Stimulated activated CD8-positive, alpha-beta memory T cell treated with anti-CD3 and anti-CD28 coated beads, Interleukin-15, amount 100 ng/mL, for 24 hours (primary cell): ENCODE data around the gene MAD1L1.
"Not testable (repeated sequence)": the region's sequence is repeated elsewhere in the genome, so short reads cannot be mapped to it uniquely, and the experiment has no call there.

Source experiments
- DNase-seq: peaks from one replicate; pipeline ENCODE4 v3.0.0-alpha.2; 2020; ENCODE audit warnings: low read depth

The MAD1L1 gene

DNA sequence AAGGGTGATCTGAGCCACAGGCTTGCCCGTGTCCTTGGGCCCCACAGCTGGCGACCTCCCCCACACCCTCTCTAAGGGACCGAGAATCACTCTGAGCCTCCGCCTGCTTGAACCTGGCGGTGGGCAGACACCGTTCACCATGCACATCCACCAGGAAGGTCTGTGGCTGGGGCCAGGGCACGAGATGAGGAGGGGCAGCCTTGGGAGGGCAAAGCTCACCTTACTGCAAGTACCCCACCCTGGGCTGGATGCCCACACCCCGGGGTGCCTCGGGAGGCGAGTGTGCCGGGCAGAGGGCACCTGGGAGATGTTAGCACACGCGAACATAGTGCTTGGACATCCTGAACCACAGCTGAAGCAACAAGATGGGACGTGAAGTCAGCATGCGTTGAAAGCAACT, 350.8 kb downstream of the MAD1L1 start:
- DNase-seq, result no peak

DNA sequence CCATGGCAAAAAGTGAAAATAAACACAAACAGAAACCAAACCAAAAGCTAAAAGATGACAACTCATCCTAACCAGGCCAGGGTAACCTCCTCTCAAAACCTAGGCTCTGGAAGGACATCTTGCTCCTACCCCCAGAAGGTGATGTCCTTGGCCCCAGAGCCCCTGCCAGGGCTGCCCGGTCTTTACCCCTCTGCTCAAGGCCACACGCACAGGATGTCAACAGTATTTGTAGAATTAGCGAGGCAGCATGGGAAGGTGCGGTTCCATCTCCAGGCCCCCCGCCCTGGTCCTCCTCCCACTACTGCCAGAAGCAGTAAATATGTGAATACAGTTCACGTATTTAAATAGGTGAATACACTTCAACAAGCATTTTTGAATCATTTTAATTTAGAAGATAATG, 356.1 kb downstream of the MAD1L1 start:
- not testable (repeated sequence) for DNase-seq

DNA sequence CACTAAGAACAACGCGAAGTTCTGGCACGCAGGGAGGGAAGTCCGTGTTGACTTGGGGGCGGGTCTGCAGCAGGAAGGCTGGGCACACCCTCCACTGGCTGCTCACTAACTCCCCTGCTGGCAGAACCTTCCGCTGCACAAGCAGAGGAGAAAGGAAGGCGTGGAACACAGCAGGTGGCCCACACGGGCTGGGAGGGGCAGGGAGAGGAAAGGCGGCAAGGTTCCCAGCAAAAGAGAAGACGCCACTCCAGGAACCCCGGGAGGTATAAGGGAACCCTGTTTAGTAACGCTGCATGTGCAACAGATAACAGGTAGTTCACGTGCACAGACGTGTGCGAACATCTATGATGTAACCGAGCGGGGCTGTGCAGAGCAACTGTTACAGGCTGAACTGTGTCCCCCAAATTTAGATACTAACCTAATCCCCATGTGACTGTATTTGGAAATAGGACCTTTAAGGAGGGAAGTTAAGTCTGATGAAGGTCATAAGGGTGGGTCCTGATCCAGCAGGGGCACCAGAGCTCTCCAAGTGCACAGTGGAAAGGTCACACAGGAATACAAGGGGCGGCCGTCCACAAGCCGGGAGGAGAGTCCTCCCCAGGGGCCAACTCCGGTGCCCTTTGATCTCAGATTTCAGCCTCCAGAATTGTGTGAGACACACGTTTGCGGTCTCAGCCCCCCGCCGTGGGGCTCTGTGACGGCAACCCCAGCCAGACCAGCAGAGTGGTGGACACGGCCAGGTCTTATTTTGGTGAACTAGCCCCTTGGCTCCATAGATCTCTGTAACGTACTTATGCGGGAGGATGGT, 357.1 kb downstream of the MAD1L1 start:
- DNase-seq, result not testable (repeated sequence)

DNA sequence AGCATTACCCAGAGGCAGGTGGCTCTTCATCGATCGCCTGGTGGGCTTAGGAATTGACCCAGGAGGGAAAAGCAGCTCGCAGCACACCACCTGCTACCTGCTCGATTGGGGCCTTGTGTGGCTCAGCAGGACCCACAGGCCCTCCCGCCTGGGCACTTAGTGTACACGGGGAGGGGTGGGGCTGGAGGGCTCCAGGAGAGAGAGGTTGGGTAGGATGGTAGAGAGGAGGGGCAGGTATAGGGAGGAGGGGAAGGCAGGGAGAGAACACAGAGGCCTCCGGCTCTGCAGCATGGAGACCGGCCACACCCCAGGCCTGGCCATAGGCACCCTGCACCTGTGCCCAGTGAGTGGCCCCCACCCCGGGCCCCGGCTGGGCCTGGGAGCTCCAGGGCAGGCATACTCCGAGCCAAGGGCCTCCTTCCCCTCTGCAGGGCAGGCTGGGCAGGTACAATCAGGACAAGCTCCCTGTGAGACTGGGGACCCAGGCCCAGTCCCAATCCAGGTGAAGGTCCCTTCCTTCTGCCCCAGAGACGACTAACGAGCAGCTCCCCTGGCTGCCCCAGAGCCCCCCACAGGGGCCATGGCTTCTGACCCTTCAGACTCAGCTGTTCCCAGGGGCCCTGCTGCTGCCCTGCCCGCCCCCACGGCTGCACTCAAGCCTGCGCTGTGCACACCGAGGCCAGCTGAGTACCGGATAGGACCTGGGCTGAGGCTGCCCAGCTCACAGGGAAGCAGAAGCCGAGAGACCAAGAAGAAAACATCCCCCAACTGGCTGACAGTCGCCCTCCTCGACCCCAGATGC, 358.0 kb downstream of the MAD1L1 start:
- DNase-seq, result not testable (repeated sequence)

DNA sequence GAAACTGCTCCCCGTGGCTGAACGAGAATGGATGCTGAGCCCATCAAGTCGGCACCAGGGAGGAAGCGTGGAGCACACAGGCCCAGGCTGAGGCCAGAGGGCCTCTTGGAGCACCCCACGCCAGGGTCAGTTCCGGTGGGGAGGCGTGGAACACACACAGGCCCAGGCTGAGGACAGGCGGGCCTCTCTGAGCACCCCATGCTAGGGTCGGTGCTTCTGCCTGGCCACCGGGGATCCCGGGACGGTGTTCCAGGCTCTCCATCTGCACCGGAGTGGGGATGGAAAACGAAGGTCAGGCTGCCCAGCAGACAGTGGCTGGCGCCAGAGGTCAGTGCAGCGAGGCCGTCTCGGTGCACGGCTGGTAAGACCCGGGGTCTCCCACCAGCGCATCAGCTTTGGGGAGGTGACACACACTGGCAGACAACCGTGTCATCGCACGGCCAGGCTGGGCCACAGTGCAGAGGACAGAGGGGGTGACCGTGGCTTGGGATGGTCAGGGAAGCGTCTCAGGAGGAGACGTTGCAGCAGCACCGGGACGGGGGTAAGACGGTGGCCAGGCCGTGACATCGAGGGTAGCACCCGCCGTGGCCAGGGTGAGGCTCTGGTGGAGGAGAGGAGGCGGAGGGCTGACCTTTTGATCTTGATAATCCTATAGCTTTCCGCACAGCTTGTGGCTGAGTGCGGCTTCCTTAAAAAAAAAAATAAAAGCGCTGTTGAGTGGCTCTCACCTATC, 358.7 kb downstream of the MAD1L1 start:
- DNase-seq, result no peak

DNA sequence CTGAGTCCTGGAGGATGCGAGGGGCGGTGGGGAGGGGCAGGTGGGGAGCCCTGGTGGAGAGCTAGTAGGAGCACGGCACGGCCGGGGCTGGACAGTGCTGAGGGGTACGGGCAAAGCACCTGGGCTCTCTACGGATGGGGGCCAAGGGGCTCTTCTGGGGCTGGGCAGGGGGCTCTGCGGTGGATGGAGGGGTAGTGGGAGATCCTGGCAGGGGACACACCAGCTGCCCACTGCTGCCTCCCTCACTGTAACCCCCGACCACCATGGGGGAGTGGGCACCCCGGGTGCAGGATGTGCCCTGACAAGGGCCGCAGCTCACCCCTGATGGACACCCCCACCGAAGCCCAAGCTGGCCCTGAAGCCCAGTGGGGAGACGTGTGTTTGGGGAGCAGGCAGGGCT, 359.3 kb downstream of the MAD1L1 start:
- no peak for DNase-seq

DNA sequence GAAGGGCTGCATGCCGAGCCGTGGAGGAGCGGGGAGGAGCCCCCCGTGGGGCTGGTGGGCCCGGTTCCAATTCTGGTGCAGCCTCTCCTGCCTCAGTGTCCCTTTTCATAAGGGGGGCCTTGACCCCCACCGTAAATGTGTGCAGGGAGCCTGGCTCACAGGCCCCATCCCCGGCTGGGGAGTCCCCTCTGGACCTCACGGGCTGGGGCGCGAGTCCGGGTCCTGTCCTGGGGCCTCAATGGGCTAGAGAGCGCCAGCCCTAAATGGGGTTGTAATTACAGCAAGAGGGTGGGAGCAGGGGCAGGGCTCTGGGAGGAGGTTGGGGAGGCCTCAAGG, 359.7 kb downstream of the MAD1L1 start:
- DNase-seq, result no peak

DNA sequence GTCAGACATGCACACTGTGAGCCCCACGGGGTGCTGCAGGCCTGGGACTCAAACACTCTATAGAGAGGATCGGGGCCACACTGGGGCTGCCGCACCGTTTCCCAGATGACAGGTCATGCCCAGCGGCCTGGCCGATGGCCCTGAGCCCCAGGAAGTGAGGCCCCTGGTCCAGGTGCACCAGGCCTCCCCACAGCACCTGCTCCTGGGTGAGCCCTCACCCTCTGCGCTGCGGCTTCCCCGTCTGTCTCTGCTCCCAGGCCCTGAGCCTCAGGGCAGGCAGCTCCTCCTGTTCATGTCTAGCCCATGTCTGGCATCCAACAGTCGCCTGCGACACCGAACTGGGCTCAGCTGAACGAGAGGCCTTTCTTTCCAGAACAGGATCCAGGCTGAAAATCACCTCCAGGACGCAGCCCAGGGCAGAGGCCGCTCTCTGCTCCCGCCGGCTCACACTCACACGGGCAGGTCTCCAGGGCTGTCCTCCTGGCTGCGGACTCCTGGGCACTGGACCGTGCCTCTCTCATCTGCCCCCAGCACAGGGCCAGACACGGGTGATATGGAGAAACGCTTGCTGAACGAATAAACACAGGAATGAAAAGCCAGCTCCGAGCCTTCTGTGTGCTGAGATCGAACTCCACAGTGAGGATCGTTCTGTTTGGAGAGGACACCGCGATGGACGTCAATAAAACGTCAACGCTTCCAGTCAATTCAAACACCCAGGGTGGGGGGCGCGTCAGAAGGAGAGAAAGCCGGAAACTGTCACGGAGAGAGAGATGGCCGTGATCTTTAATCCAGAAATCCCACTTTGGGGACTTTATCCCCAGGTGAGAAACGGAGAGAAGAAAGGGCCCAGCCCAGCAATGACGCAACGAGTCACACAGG, 360.3 kb downstream of the MAD1L1 start:
- DNase-seq, result no peak

DNA sequence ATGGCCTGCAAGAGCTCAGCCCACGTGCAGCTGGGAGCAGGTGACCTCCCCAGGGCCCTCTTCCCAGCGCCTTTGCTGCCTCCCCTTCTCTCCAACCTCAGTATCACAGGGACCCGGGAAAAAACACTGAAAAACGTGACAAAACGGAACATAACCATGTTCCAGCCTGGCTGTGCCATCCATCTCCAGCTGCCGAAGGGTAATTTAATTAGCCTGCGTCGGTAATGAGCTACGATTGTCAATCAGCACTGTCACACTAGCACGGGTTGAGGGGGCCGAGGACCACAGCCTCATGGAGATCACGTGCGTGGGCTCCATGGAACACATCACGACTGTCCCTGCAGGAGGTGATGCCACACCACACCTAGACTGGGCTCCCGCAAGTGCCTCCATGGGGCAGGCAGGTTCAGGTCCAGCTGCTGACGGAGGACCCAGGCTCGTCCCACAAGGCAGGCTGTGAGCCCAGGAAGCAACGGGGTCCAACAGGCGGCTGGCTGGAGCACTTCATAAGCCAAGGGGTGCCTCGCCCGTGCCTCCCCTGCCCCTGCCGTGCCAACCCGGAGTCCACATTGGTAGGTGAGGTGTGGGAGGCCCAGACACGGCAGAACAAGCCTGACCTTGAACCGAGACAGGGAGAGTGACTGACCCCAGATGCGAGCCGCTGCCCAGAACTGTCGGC, 363.2 kb downstream of the MAD1L1 start:
- DNase-seq, result no peak

DNA sequence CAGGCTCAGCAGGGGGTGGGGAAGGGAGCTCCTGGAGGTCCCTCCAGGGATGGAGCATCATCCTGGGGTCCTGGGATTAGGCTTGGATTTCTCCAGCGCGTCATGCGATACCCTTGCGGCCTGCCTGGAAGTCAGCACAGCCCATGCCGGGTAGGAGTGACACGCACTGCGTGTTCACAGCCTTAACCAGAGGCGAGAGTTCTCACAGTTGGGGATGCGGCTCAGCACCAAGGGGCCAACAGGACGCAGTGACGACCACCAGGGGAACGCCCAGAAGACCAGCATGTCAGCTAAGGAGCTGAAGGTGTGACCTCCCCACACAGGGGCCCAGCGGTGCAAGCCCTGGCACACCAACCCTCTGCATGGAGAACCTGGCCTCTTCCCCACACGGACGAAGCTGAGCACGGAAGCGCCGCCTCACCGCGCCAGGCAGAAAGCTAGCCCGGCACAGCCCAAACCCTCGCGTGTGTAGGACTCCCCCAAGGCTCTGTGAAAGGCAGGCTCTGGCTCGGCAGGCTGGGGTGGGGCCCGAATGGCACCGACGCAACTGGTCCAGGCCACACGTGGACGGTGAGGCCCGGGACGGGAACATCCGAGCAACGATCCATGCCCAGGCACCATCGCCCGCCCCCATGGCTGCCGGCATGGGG, 364.1 kb downstream of the MAD1L1 start:
- DNase-seq, result no peak

DNA sequence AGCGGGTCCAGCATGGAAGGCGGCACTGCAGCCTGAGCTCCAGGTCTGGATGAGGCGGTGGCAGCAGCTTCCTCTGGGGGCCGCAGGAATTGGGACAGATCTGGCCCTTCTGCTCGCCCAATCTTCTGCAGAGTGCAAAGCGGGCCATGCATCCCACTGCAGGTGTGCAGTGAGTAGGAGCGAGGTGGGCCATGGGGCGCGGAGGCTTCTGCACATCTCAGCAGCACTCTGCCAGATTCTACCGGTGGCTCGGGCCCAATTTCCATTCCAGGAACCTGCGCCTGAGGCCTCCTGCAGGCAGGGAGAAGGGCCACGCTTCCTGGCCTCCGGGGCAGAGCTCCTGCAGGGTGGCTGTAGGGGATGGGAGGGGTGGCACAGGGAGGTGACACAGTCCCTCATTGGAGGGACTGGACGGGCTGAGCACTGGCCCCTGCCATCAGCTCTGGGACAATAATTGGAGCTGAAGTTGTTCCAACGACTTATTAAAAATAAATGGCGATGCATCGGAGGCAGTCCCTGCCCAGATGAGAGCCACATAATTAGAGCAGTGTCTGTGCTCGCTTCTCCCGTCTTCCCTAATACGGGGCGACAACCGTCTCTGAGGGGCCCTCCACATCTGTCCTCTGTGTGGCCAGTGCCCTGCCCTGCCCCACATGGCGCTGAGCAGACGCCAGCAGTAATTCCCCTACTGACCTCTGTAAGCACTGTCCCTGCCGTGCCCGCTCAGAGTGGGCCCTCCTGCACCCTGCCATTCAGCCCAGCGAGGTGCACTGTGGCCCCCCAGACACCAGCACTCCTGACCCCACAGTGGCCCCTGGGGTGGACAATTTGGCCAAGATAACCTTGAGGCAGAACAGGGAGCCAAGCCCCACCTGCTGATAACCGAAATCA, 365.1 kb downstream of the MAD1L1 start:
- no peak for DNase-seq

DNA sequence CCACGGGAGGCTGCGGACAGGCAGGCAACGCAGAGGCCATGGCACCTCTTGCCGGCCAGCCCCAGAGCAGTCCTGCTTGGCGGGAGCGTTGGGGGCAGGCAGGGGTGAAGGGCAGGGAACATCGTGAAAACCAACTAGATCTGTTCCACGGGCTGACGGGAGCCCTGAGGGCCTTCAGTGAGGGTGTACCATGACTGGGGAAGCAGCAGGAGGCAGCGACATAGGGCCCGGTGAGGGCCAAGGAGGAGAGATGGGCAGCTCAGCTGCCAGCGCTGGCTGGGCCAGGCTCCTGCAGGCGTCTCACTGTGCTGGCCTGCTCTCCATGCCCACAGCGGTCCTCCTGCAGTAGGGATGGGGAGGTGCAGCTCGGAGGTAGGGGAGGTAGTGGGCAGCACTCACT, 366.1 kb downstream of the MAD1L1 start:
- no peak for DNase-seq

DNA sequence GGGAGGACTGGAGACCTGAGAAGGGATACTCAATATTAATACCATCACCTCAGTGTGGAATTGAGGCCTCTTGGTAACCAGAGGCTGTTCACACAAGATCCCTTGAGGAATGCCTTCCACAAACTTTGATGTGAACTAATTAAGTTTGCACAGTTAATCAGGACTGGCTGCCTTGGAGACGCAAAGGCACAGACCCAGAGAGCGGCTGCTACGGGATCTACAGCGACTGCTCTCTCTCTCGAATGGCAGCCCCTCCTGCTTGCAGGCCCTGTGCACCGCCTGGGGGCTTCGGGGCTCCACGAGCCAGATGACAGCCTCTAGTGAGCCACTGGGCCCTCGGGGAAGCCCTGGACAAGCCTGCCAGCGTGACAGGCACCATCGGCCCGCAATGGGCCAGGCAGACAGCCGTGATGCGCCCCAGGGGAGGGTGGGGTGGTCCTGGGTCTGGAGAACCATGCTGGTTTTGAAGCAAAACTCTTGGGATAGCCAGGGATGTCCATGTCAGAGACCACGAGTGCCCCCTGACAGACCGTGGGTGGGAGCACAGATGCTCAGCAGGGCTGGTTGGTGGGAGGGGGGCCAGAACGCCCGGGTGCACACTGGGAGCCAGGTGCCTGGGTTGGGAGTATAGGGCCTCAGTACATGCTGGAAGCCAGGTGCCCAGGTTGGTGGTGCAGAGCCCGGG, 367.0 kb downstream of the MAD1L1 start:
- DNase-seq, result no peak

DNA sequence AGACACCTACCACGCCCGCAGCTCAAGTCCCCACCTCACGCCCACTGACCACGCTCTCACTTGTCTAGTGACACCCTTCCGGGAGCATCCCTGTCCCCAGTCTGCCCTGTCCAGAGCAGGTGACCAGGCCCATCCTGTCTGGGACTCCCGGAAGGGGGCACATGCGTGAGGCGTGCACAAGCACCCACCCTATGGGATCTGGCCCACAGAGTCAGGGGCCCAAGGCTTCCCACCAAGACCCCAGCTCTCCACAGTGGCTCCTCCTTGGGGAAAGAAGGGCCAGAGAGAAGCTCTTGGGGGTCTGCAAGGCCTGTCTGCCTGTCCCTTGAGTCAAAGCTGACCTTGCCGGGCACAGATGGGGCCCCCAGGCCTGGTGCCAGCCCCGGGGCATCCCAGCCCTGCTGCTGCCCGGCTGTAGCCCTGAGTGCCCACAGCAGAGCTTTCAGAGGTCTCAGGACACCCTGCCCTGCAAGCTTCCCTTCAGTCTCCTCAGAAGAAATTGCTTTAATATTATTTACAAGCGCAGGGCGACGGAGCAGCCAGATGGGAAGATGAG, 367.7 kb downstream of the MAD1L1 start:
- no peak for DNase-seq

DNA sequence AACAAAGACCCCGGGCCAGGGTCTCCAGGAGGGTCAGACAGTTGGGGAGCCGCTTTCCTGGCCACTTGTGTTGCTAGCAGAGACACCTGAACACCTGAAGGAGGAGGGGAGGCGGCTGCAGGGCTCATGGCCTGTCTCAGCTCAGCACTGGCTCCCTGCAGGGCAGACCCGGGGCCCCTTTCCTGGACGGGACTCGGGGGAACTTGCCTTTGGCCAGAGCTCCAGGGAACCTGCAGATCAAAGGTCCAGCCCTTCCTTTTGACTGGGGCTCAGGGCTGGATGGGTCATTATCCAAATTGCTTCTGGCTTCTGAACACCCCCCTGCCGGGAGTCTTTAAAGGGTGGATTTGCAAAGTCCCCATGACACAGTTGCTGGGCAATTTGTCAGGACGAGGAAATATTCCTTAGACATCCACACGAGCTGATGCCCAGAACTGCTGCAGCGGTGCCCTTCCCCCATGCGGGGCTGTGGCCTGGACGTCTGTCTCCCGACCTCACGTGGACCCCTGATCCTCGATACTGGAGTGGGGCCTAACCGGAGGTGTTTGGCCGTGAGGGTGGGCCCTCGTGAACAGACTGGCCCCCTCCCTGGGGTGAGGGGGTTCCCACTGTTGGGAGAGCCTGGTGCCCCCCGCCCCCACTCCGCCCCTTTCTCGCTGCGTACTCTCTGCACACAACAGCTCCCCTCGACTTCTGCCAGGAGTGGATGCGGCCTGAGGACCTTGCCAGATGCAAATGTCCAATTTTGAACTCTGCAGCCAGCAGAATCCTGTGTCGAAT, 368.4 kb downstream of the MAD1L1 start:
- no peak for DNase-seq

DNA sequence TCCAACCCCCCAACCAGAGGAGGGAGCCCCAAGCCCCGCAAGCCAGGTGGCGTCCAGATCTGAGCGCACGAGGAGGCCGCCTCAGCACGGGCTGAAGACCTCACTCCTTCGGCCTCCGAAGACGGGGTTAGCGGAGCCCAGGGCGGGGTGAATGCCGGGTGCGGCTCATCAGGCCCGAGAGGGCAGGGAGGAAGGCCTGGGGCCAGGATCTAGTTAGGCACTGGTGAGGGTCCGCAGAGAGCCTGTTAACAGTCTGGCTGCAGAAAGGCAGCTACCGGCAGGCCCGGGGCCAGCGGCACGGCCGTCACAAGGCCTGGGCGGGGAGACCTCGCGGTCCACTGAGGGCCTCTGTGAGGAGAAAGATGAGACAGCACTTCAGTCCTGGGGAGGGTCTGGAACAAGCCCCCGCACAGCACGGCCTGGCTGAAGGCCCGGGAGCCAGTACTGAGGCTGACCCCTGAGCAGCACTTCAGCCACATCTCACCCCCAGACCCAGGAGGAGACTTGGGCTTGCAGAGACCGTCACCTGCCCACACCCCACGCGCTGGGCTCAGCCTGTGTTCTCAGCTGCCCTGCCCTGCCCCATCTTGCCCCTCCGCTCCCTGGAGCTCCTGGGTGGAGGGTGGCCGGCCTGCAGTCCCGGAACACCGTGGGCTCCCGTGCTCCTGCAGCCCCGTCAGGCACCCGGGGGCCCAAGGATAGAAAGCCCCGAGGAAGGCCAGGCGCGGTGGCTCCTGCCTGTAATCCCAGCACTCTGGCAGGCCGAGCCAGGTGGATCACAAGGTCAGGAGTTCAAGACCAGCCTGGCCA, 369.4 kb downstream of the MAD1L1 start:
- no peak for DNase-seq

DNA sequence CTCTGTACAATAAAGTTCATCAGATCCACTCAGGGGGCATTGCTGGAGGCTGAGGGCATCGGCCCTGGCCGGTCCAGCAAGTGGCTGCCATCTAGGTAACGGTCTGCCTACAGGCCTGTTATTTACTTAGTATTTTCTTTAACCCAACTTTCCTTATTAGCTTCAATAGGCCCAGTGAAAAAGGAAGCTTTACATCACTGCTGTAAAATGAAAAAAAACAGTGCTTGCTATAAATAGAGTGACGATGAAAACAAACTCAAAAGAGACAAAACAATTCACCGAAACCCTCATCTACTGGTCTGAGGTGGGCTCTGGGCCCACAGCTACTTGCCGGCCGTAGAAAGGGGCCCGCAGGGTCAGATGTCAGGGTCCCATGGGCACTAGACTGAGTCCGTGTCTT, 370.2 kb downstream of the MAD1L1 start:
- DNase-seq, result no peak
